Colonic mucosa (tissue), 4 donors: Measurements from ENCODE around the gene HOXD8. TPM values are rescaled to one million over a fixed set of nuclear protein-coding genes. Genes with fewer than 3 reads are reported as not detected.

ENCODE experiments used
- DNase-seq: peaks from one replicate; pipeline ENCODE4 v3.0.0-alpha.2; 2020
- H3K27ac ChIP-seq: fragments of 200-600 bp; one replicate; pipeline ENCODE4 v1.8.0; 2021
- H3K27me3 ChIP-seq: fragments of 200-600 bp; one replicate; pipeline ENCODE4 v1.8.0; 2021
- H3K36me3 ChIP-seq: fragments of 200-600 bp; one replicate; pipeline ENCODE4 v1.8.0; 2021
- H3K4me1 ChIP-seq: fragments of 200-600 bp; one replicate; pipeline ENCODE4 v1.8.0; 2021; ENCODE audit warnings: mild to moderate bottlenecking
- H3K4me3 ChIP-seq: fragments of 200-600 bp; one replicate; pipeline ENCODE4 v1.8.0; 2021
- H3K9ac ChIP-seq, 2 donors: one replicate each; pipeline ENCODE4 v1.7.0; 2013; ENCODE audit warnings: control low read depth in 2 of 2, low read depth in 2 of 2, low read length in 2 of 2
- H3K9me3 ChIP-seq: fragments of 200-600 bp; one replicate; pipeline ENCODE4 v1.8.0; 2021
- intact Hi-C: fragments of 100-400 bp; cut with DNase I; formaldehyde crosslinking; loops from one replicate; pipeline ENCODE4 v1.14.1; 2022
- total RNA-seq, 2 donors: library from RNA; stranded (reverse); fragmentation: NEBNext Ultra II Directional in 1 of 2; extraction: Animal tissue kit (Norgen Biotek cat#: 25700) in 1 of 2; gene quantifications; one replicate each; pipeline ENCODE4 v1.2.1, GENCODE V29; 2021
- TF ChIP-seq, protein P1 (sequence below): fragments of 200-600 bp; IDR thresholded peaks from one replicate; pipeline ENCODE4 v1.8.0; 2022; ENCODE audit warnings: antibody characterized with exemption, mild to moderate bottlenecking
- donor health status: healthy.
- donor health status: DM: no; HTN: no; CAD: no.
- donor health status: DM: no; HTN: no; CAD: no.

The HOXD8 gene
- total RNA-seq, 2 donors from 2014 or later, result 3.1 to 4.6 TPM

DNA sequence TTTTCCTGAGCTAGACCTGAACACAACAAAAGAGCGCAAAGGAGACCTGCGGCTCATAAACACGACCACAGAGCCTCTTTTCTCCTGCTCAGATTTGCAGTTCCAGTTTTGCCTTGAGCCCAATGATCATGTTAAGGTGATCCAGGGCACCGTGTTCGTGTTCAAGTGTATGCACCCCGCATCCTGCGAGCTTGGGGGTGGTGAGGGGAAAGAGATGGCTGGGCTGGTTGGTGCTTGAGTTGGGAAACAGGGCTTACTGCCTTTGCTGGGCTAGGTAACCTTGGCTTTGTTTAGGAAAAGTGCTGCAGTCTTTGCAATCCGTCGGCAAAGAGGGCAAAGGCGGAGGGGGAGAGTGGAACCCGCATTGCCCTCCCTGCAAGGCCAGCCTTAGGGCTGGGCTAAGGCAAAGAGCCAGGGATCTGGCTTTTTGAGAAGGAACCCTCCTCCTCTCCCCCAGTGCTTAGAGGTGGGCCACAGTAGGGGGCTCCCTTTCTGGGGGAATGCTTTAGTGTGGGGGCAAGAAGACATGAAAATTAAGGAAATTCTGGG lies 11.6 kb upstream of the HOXD8 start:
- intact Hi-C loops, result no loop called here
- no peak overlapping the region for H3K27ac ChIP-seq
- no peak for DNase-seq
- no peak overlapping the region for H3K9ac ChIP-seq
- no peaks in the 10 kb centered on the region for H3K4me1 ChIP-seq
- no peaks in the 10 kb centered on the region for H3K9me3 ChIP-seq
- TF ChIP-seq, protein P1, sequence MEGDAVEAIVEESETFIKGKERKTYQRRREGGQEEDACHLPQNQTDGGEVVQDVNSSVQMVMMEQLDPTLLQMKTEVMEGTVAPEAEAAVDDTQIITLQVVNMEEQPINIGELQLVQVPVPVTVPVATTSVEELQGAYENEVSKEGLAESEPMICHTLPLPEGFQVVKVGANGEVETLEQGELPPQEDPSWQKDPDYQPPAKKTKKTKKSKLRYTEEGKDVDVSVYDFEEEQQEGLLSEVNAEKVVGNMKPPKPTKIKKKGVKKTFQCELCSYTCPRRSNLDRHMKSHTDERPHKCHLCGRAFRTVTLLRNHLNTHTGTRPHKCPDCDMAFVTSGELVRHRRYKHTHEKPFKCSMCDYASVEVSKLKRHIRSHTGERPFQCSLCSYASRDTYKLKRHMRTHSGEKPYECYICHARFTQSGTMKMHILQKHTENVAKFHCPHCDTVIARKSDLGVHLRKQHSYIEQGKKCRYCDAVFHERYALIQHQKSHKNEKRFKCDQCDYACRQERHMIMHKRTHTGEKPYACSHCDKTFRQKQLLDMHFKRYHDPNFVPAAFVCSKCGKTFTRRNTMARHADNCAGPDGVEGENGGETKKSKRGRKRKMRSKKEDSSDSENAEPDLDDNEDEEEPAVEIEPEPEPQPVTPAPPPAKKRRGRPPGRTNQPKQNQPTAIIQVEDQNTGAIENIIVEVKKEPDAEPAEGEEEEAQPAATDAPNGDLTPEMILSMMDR, result no peak
- H3K36me3 ChIP-seq, result no peaks in the 10 kb centered on the region
- H3K27me3 ChIP-seq, result peaks cover 85% of the 10 kb centered on the region
- no peak overlapping the region for H3K4me3 ChIP-seq

DNA sequence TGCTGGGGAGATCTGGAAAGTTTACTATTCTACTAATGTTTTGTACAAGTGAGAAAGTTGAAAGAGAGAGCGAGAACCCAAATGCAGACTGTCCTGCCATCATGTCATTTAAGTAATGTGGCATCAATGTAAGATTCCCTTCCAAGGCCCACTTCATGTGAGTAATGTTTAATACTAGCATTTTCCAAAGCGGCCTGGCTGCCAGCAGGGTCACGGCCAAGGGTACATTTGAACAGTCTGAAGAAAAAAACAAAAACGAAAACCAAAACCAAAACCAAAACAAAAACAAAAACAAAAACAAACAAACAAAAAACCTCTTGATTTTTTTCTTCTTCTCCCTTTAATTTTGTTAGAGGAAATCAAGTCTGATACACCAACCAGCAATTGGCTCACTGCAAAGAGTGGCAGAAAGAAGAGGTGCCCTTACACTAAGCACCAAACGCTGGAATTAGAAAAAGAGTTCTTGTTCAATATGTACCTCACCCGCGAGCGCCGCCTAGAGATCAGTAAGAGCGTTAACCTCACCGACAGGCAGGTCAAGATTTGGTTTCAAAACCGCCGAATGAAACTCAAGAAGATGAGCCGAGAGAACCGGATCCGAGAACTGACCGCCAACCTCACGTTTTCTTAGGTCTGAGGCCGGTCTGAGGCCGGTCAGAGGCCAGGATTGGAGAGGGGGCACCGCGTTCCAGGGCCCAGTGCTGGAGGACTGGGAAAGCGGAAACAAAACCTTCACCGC lies 10.7 kb upstream of the HOXD8 start:
- no peaks in the 10 kb centered on the region for H3K36me3 ChIP-seq
- no peak overlapping the region for H3K9ac ChIP-seq
- TF ChIP-seq, protein P1, result peak; percentile 36
- no peaks in the 10 kb centered on the region for H3K4me1 ChIP-seq
- H3K9me3 ChIP-seq, result no peaks in the 10 kb centered on the region
- intact Hi-C loops, result no loop called here
- no peak overlapping the region for H3K4me3 ChIP-seq
- no peak overlapping the region for H3K27ac ChIP-seq
- no peak for DNase-seq
- H3K27me3 ChIP-seq, result peaks cover 83% of the 10 kb centered on the region

DNA sequence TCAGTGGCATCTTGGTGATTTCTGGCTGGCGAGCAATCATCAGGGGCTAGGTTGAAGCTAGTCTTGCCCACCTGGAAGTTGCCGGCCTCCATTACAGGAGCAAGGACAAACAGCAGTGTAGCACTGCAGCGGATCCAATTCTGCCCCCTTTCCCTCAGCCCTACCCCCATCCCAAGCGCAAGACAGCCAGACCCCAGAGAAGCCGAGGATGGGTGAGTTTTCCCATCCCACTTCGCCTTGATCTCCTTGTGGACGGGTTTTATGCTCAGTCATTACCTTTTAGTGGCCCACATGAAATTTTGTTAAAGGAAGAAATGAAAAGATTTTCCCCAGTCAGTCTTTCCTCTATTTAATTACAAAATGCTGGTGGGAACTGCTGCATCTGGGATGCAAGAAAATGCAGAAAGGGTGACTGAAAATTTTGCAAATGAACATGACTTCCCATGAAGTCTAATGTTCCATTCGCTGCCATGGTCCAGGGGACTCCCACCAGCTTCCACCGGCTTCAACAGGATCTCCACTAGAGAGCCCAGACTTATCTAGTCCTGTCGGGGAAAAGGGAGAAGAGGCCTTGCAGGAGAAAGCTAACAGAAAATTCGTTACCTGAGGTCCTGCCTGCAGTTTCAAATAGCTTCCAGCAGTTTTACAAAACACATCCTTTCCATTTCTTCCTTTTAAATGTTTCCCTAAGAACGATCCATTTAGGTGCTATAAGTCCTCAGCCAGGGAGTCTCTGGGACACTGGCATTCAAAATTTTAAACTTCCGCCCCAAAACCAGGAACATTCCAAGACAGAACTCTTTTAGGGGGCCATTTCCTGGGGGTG lies 8.9 kb upstream of the HOXD8 start:
- H3K36me3 ChIP-seq, result no peaks in the 10 kb centered on the region
- no peaks in the 10 kb centered on the region for H3K4me1 ChIP-seq
- H3K9me3 ChIP-seq, result no peaks in the 10 kb centered on the region
- peak overlapping the region in 1 of 2 donors; percentile 17 for H3K9ac ChIP-seq
- intact Hi-C loops, result loop anchor here (10.0 kb wide), 2 partner anchors 694 to 1024 kb away; no protein-coding TSS in a partner anchor
- H3K27ac ChIP-seq, result no peak overlapping the region
- TF ChIP-seq, protein P1, result no peak
- no peak overlapping the region for H3K4me3 ChIP-seq
- DNase-seq, result no peak
- peaks cover 84% of the 10 kb centered on the region for H3K27me3 ChIP-seq

DNA sequence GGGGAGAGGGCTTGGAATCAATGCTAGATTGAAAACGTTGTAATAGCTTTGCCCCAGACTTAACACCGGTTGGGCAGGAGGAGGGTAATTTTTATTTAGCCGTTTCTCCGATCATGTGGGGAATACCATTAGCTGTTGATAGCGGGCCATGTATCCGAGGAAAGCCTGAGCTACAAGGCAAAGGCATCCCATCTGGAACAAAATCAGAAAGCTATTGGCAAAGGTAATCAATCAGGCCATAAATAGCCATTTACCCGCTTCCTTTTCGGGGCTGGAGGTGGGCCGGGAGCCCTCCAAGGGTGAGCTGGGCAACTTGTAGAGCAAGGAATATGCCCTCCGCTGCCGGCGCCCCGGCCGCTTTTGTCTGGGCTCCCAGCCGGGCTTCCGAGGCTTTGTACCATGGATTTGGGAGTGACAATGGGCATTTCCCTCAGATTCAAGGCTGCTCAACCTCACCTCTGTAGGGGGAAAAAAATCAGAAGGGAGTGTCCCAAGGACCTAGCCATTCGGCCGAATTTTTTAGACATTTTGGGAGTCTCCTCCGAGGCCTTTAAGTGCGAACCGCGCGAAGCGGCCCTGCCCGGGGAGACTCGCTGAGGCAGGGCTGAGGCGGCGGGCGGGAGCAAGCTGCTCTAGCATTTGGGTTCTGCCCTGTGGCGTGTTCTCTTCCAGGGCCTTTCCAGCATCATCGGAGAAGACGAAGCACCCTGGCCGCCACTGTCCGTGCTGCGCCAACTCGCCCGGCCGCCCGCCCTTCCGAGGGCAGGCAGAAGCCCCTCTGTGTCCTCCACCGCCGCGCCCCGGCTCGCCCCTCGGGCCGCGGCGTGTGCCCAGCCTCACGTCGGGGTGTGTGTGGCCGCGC lies 8.1 kb upstream of the HOXD8 start:
- Histone ChIP-seq H3K9ac (peak overlapping the region in 1 of 2 donors; percentile 70), H3K4me1 (no peaks in the 10 kb centered on the region), H3K27me3 (peaks cover 78% of the 10 kb centered on the region), H3K9me3 (no peaks in the 10 kb centered on the region), H3K27ac (no peak overlapping the region), H3K4me3 (no peak overlapping the region), H3K36me3 (no peaks in the 10 kb centered on the region)
- intact Hi-C loops, result loop anchor here (10.0 kb wide), 2 partner anchors 693 to 1023 kb away; no protein-coding TSS in a partner anchor
- TF ChIP-seq, protein P1, result no peak
- DNase-seq, result no peak
